Panc1 (cell line): ENCODE results near the gene LHX4. TPM values are rescaled to one million over a fixed set of nuclear protein-coding genes. Genes with fewer than 3 reads are reported as not detected.

Experiments
- ATAC-seq: fragments of 200-7000 bp; cut with Tn5 transposase; 2 replicates; pipeline ENCODE4 v1.9.1; 2020; ENCODE audit warnings: mild to moderate bottlenecking, moderate library complexity
- BruUV-seq: library from RNA; stranded (reverse); fragments of 400-500 nt; replicated peaks from 2 replicates; lab custom pipeline; 2021; lab: Mats Ljungman, UMichigan
- CTCF ChIA-PET: fragments of 300-600 bp; sonication (Branson Sonifier 250); formaldehyde crosslinking; loops from one replicate; lab custom pipeline; 2022; ENCODE audit warnings: antibody characterized with exemption; lab: Charles Lee
- POLR2A ChIA-PET: fragments of 300-600 bp; sonication (Branson Sonifier 250); formaldehyde crosslinking; loops from one replicate; lab custom pipeline; 2022; ENCODE audit warnings: antibody characterized with exemption; lab: Charles Lee
- DNase-seq: peaks from one replicate; pipeline ENCODE4 v3.0.0-alpha.2; 2010; ENCODE audit warnings: low read depth, low spot score
- H3K27ac ChIP-seq: 2 replicates; pipeline ENCODE4 v1.5.1; 2011; ENCODE audit warnings: mild to moderate bottlenecking, low read length, inconsistent platforms
- H3K27me3 ChIP-seq: fragments of 200-500 bp; sonication (Bioruptor generic); 2 replicates; pipeline ENCODE4 v1.6.0; 2014; ENCODE audit warnings: low read length, inconsistent platforms; ENCODE audit not compliant: control insufficient read depth, insufficient read depth
- H3K36me3 ChIP-seq: fragments of 200-500 bp; sonication (Bioruptor generic); 2 replicates; pipeline ENCODE4 v1.5.1; 2014; ENCODE audit warnings: inconsistent platforms, mild to moderate bottlenecking, low read length, moderate library complexity; ENCODE audit not compliant: control insufficient read depth, insufficient read depth
- H3K4me1 ChIP-seq: 2 replicates; pipeline ENCODE4 v1.5.1; 2011; ENCODE audit warnings: inconsistent platforms, mild to moderate bottlenecking, low read length, moderate library complexity; ENCODE audit not compliant: control insufficient read depth, insufficient read depth
- H3K4me3 ChIP-seq, 2 experiments: 2 replicates each; pipeline ENCODE4 v1.5.1; 2011 to 2012; ENCODE audit warnings: low read depth in 2 of 2, low read length in 2 of 2, mild to moderate bottlenecking in 2 of 2, inconsistent platforms in 1 of 2, moderate library complexity in 1 of 2
- H3K9me3 ChIP-seq: fragments of 200-500 bp; sonication (Bioruptor generic); 2 replicates; pipeline ENCODE4 v1.5.1; 2014; ENCODE audit warnings: low read depth, mild to moderate bottlenecking, inconsistent platforms, low read length, moderate library complexity; ENCODE audit not compliant: control insufficient read depth, insufficient read depth
- CTCF ChIP-seq: fragments of 450-650 bp; IDR thresholded peaks from 2 replicates; pipeline ENCODE4 v1.5.1; 2017; ENCODE audit warnings: mild to moderate bottlenecking
- POLR2AphosphoS5 ChIP-seq: IDR thresholded peaks from 2 replicates; pipeline ENCODE4 v1.6.1; 2012; ENCODE audit warnings: mild to moderate bottlenecking, low read depth, low read length, moderate library complexity
- REST ChIP-seq, 2 experiments: IDR thresholded peaks; 2 replicates each; pipeline ENCODE4 v1.6.1; 2011 to 2012; ENCODE audit warnings: low read depth in 2 of 2, control low read depth in 1 of 2, low read length in 1 of 2, mild to moderate bottlenecking in 1 of 2, moderate library complexity in 1 of 2; ENCODE audit not compliant: insufficient read depth in 1 of 2
- SIN3A ChIP-seq: IDR thresholded peaks from 2 replicates; pipeline ENCODE4 v1.6.1; 2012; ENCODE audit warnings: low read depth, mild to moderate bottlenecking, low read length, moderate library complexity, borderline replicate concordance; ENCODE audit not compliant: insufficient read depth
- TCF7L2 ChIP-seq: IDR thresholded peaks from 2 replicates; pipeline ENCODE4 v1.6.1; 2011; ENCODE audit warnings: mild to moderate bottlenecking, low read depth, low read length, inconsistent platforms
- in situ Hi-C: cut with HindIII; loops from 2 replicates; pipeline ENCODE4 v1.10.0; 2016; ENCODE audit warnings: low sequenced_read_pairs, low pct_unique_long_range_greater_than_20kb
- intact Hi-C: fragments of 100-400 bp; cut with micrococcal nuclease; formaldehyde crosslinking; loops from one replicate; pipeline ENCODE4 v1.10.0; 2022; ENCODE audit not compliant: unreplicated experiment
- total RNA-seq: library from RNA; stranded (reverse); gene quantifications from one replicate; pipeline ENCODE4 v1.2.1, GENCODE V29; 2021; ENCODE audit not compliant: unreplicated experiment

Gene LHX4
- total RNA-seq, 1 experiment from 2014 or later: 0.72 TPM

GRCh38 chr1:180275726-180276125 lies 45.7 kb downstream of the LHX4 start:
- in situ Hi-C loops (no loop called here), intact Hi-C loops (no loop called here)
- no peak for DNase-seq
- ATAC-seq: no peak
- no peaks in the 10 kb centered on the region for H3K4me1 ChIP-seq
- no peaks in the 10 kb centered on the region for H3K36me3 ChIP-seq
- CTCF ChIA-PET: no interaction called here
- POLR2A ChIA-PET: no interaction called here
- no peak overlapping the region for H3K27ac ChIP-seq
- no TSS peak for BruUV-seq
- H3K9me3 ChIP-seq: no peaks in the 10 kb centered on the region
- no peaks in the 10 kb centered on the region for H3K27me3 ChIP-seq
- H3K4me3 ChIP-seq: no peak overlapping the region
- TF ChIP-seq CTCF (no peak), TCF7L2 (no peak), SIN3A (no peak), POLR2AphosphoS5 (no peak), REST (IDR thresholded peaks at IDR 0.05; ENCODE audit: insufficient read depth in 1 of 2, low read depth in 2 of 2, low read length in 1 of 2) (no peak)

- H3K27me3 ChIP-seq: no peaks in the 10 kb centered on the region
- no peaks in the 10 kb centered on the region for H3K4me1 ChIP-seq
- intact Hi-C loops (no loop called here), in situ Hi-C loops (no loop called here)
- no peaks in the 10 kb centered on the region for H3K36me3 ChIP-seq
- H3K9me3 ChIP-seq: no peaks in the 10 kb centered on the region
- DNase-seq: no peak
- no peak for ATAC-seq
- CTCF ChIA-PET: interaction anchor here (0.6 kb wide), 1 partner anchor 75 kb away, joined by 5 read pairs; no protein-coding TSS in a partner anchor
- no peak overlapping the region for H3K27ac ChIP-seq
- no TSS peak for BruUV-seq
- TF ChIP-seq REST (IDR thresholded peaks at IDR 0.05; ENCODE audit: insufficient read depth in 1 of 2, low read depth in 2 of 2, low read length in 1 of 2) (no peak), POLR2AphosphoS5 (no peak), SIN3A (no peak), TCF7L2 (no peak), CTCF (no peak)
- H3K4me3 ChIP-seq: no peak overlapping the region
- POLR2A ChIA-PET: no interaction called here
These were observed 47.6 kb downstream of the LHX4 start for GRCh38 chr1:180277476-180278193.
